Activated naive CD8-positive, alpha-beta T cell treated with anti-CD3 and anti-CD28 coated beads, Interleukin-2, amount 50 U/mL, for 24 hours (primary cell): Measurements from ENCODE around the gene LOXL1.

Experiments used
- ATAC-seq: fragments of 150-1000 bp; cut with Tn5 transposase; one replicate; pipeline ENCODE4 v1.10.0; 2021
- DNase-seq: peaks from one replicate; pipeline ENCODE4 v3.0.0; 2021
- H3K27ac Mint-ChIP-seq: one replicate; pipeline ENCODE4 v1.8.0; 2021; ENCODE audit warnings: mild to moderate bottlenecking, mixed read lengths
- H3K27me3 Mint-ChIP-seq: one replicate; pipeline ENCODE4 v1.8.0; 2021; ENCODE audit warnings: mixed read lengths
- H3K36me3 Mint-ChIP-seq: one replicate; pipeline ENCODE4 v1.8.0; 2021; ENCODE audit warnings: low read depth, mixed read lengths
- H3K4me1 Mint-ChIP-seq: one replicate; pipeline ENCODE4 v1.8.0; 2021; ENCODE audit warnings: mixed read lengths
- H3K4me3 Mint-ChIP-seq: one replicate; pipeline ENCODE4 v1.8.0; 2021; ENCODE audit warnings: mild to moderate bottlenecking, moderate library complexity, mixed read lengths
- H3K9me3 Mint-ChIP-seq: one replicate; pipeline ENCODE4 v1.8.0; 2021; ENCODE audit warnings: mixed read lengths

LOXL1 gene

GRCh38 chr15:73987681-73988444 is 61.6 kb downstream of the LOXL1 start:
- no peaks in the 10 kb centered on the region for H3K36me3 Mint-ChIP-seq
- ATAC-seq (no peak), DNase-seq (no peak)
- no peak overlapping the region for H3K27ac Mint-ChIP-seq
- peaks cover 39% of the 10 kb centered on the region for H3K4me1 Mint-ChIP-seq
- no peak overlapping the region for H3K4me3 Mint-ChIP-seq
- no peaks in the 10 kb centered on the region for H3K9me3 Mint-ChIP-seq
- H3K27me3 Mint-ChIP-seq: no peaks in the 10 kb centered on the region

GRCh38 chr15:73988445-73988969 is 62.2 kb downstream of the LOXL1 start:
- no peak overlapping the region for H3K27ac Mint-ChIP-seq
- no peaks in the 10 kb centered on the region for H3K27me3 Mint-ChIP-seq
- no peak overlapping the region for H3K4me3 Mint-ChIP-seq
- ATAC-seq (no peak), DNase-seq (no peak)
- H3K36me3 Mint-ChIP-seq: no peaks in the 10 kb centered on the region
- H3K9me3 Mint-ChIP-seq: no peaks in the 10 kb centered on the region
- peaks cover 39% of the 10 kb centered on the region for H3K4me1 Mint-ChIP-seq

- no peak overlapping the region for H3K27ac Mint-ChIP-seq
- H3K9me3 Mint-ChIP-seq: no peaks in the 10 kb centered on the region
- peaks cover 44% of the 10 kb centered on the region for H3K4me1 Mint-ChIP-seq
- DNase-seq: no peak
- no peaks in the 10 kb centered on the region for H3K27me3 Mint-ChIP-seq
- no peak for ATAC-seq
- no peak overlapping the region for H3K4me3 Mint-ChIP-seq
- H3K36me3 Mint-ChIP-seq: no peaks in the 10 kb centered on the region
These were observed 62.9 kb downstream of the LOXL1 start for GRCh38 chr15:73989001-73989798.

- no peak for DNase-seq
- Mint-ChIP-seq H3K36me3 (peaks cover 3% of the 10 kb centered on the region), H3K9me3 (no peaks in the 10 kb centered on the region), H3K27ac (no peak overlapping the region), H3K4me1 (peaks cover 43% of the 10 kb centered on the region), H3K4me3 (peak overlapping the region; percentile 81), H3K27me3 (no peaks in the 10 kb centered on the region)
- no peak for ATAC-seq
These were observed 64.2 kb downstream of the LOXL1 start for GRCh38 chr15:73990250-73991005.

GRCh38 chr15:73991260-73991659 is 65.0 kb downstream of the LOXL1 start:
- peak overlapping the region; percentile 56 for H3K27ac Mint-ChIP-seq
- peak overlapping the region; percentile 81 for H3K4me3 Mint-ChIP-seq
- H3K27me3 Mint-ChIP-seq: no peaks in the 10 kb centered on the region
- ATAC-seq (no peak), DNase-seq (no peak)
- peaks cover 43% of the 10 kb centered on the region for H3K4me1 Mint-ChIP-seq
- H3K9me3 Mint-ChIP-seq: no peaks in the 10 kb centered on the region
- peaks cover 3% of the 10 kb centered on the region for H3K36me3 Mint-ChIP-seq

GRCh38 chr15:73991726-73992593 is 65.7 kb downstream of the LOXL1 start, which contains the start of gene STOML1:
TSS of gene STOML1 (minus strand) at chr15:73992295. CDS start at chr15:73992223, 72 bp downstream.
- H3K4me3 Mint-ChIP-seq: peak within 1 kb of the TSS; percentile 81
- H3K27me3 Mint-ChIP-seq: no peaks in the 10 kb centered on the region
- H3K4me1 Mint-ChIP-seq: peaks cover 49% of the 10 kb centered on the region
- peaks cover 4% of the 10 kb centered on the region for H3K36me3 Mint-ChIP-seq
- DNase-seq (peak; percentile 99), ATAC-seq (peak; percentile 81)
- no peaks in the 10 kb centered on the region for H3K9me3 Mint-ChIP-seq
- peak within 1 kb of the TSS; percentile 76 for H3K27ac Mint-ChIP-seq

- no peak for ATAC-seq
- peaks cover 52% of the 10 kb centered on the region for H3K4me1 Mint-ChIP-seq
These were observed 66.3 kb downstream of the LOXL1 start for GRCh38 chr15:73992594-73992898.

GRCh38 chr15:73993211-73993994 is 67.1 kb downstream of the LOXL1 start:
- H3K4me1 Mint-ChIP-seq: peaks cover 54% of the 10 kb centered on the region
- peak overlapping the region; percentile 80 for H3K27ac Mint-ChIP-seq
- peaks cover 14% of the 10 kb centered on the region for H3K36me3 Mint-ChIP-seq
- peak overlapping the region; percentile 94 for H3K4me3 Mint-ChIP-seq
- H3K9me3 Mint-ChIP-seq: no peaks in the 10 kb centered on the region
- no peak for DNase-seq
- no peaks in the 10 kb centered on the region for H3K27me3 Mint-ChIP-seq
- ATAC-seq: no peak

More at GRCh38 chr15:73992594-73992898, 66.3 kb downstream of the LOXL1 start:
- peak overlapping the region; percentile 63 for H3K4me3 Mint-ChIP-seq
- no peaks in the 10 kb centered on the region for H3K27me3 Mint-ChIP-seq
- peak overlapping the region; percentile 76 for H3K27ac Mint-ChIP-seq
- H3K36me3 Mint-ChIP-seq: peaks cover 10% of the 10 kb centered on the region
- no peaks in the 10 kb centered on the region for H3K9me3 Mint-ChIP-seq
- no peak for DNase-seq

GRCh38 chr15:73994413-73994883 is 68.2 kb downstream of the LOXL1 start, which contains the start of gene PML:
TSS of gene PML (plus strand) at chr15:73994716. CDS start at chr15:73994813, 97 bp downstream.
- DNase-seq (peak; percentile 95), ATAC-seq (peak; percentile 88)
- peaks cover 64% of the 10 kb centered on the region for H3K4me1 Mint-ChIP-seq
- no peaks in the 10 kb centered on the region for H3K27me3 Mint-ChIP-seq
- peak within 1 kb of the TSS; percentile 80 for H3K27ac Mint-ChIP-seq
- H3K9me3 Mint-ChIP-seq: no peaks in the 10 kb centered on the region
- H3K36me3 Mint-ChIP-seq: peaks cover 24% of the 10 kb centered on the region
- peak within 1 kb of the TSS; percentile 94 for H3K4me3 Mint-ChIP-seq

- H3K27me3 Mint-ChIP-seq: no peaks in the 10 kb centered on the region
- peak overlapping the region; percentile 94 for H3K4me3 Mint-ChIP-seq
- ATAC-seq (no peak), DNase-seq (no peak)
- H3K9me3 Mint-ChIP-seq: no peaks in the 10 kb centered on the region
- H3K36me3 Mint-ChIP-seq: peaks cover 24% of the 10 kb centered on the region
- H3K27ac Mint-ChIP-seq: peak overlapping the region; percentile 80
- H3K4me1 Mint-ChIP-seq: peaks cover 68% of the 10 kb centered on the region
These were observed 68.8 kb downstream of the LOXL1 start for GRCh38 chr15:73994912-73995622.

- Mint-ChIP-seq H3K36me3 (peaks cover 29% of the 10 kb centered on the region), H3K4me3 (peak overlapping the region; percentile 94), H3K27me3 (no peaks in the 10 kb centered on the region), H3K4me1 (peaks cover 71% of the 10 kb centered on the region), H3K9me3 (no peaks in the 10 kb centered on the region), H3K27ac (peak overlapping the region; percentile 80)
- ATAC-seq: no peak
- no peak for DNase-seq
These were observed 70.0 kb downstream of the LOXL1 start for GRCh38 chr15:73996267-73996666.

- H3K9me3 Mint-ChIP-seq: no peaks in the 10 kb centered on the region
- no peaks in the 10 kb centered on the region for H3K27me3 Mint-ChIP-seq
- DNase-seq: no peak
- H3K36me3 Mint-ChIP-seq: peaks cover 32% of the 10 kb centered on the region
- H3K4me3 Mint-ChIP-seq: peak overlapping the region; percentile 94
- peak; percentile 5 for ATAC-seq
- peaks cover 69% of the 10 kb centered on the region for H3K4me1 Mint-ChIP-seq
- peak overlapping the region; percentile 80 for H3K27ac Mint-ChIP-seq
These were observed 70.7 kb downstream of the LOXL1 start for GRCh38 chr15:73996939-73997338.
